Right atrium auricular region (tissue), 2 donors: ENCODE data around the gene LPCAT3. TPM values are rescaled to one million over a fixed set of nuclear protein-coding genes. Genes with fewer than 3 reads are reported as not detected.

Experiments
- DNase-seq: peaks from one replicate; pipeline ENCODE4 v3.0.0-alpha.2; 2019; ENCODE audit warnings: low spot score
- H3K27ac ChIP-seq, 2 donors: fragments of 200-600 bp; sonication (generic); 1 replicate in 1 of 2; 2 replicates in 1 of 2; pipeline ENCODE4 v1.5.1; 2016 to 2019
- H3K27me3 ChIP-seq, 2 donors: fragments of 200-600 bp; sonication (generic); one replicate each; pipeline versions ENCODE4 v1.5.1 to v1.6.0; 2017 to 2019
- H3K36me3 ChIP-seq: fragments of 200-600 bp; sonication (generic); one replicate; pipeline ENCODE4 v1.5.1; 2016
- H3K4me1 ChIP-seq, 2 donors: fragments of 200-600 bp; sonication (generic); one replicate each; pipeline versions ENCODE4 v1.5.1 to v1.6.0; 2017 to 2019
- H3K4me3 ChIP-seq, 2 donors: fragments of 200-600 bp; sonication (generic); 1 replicate in 1 of 2; 2 replicates in 1 of 2; pipeline ENCODE4 v1.5.1; 2017 to 2019; ENCODE audit warnings: mild to moderate bottlenecking in 1 of 2, moderate library complexity in 1 of 2
- H3K9me3 ChIP-seq, 2 donors: fragments of 200-600 bp; sonication (generic); one replicate each; pipeline ENCODE4 v1.5.1; 2019
- CTCF ChIP-seq, 2 donors: fragments of 200-600 bp; sonication (generic); IDR thresholded peaks; one replicate each; pipeline ENCODE4 v1.5.1; 2019; ENCODE audit warnings: antibody characterized with exemption in 2 of 2
- total RNA-seq, 2 donors: library from RNA; depleted of rRNA; stranded (reverse); fragments of >200 nt; gene quantifications; one replicate each; pipeline ENCODE4 v1.1.0, GENCODE V29; 2016

The LPCAT3 gene
- total RNA-seq, 2 donors from 2014 or later = 20.0 to 33.3 TPM

GRCh38 chr12:6987956-6988553 is 30.2 kb downstream of the LPCAT3 start:
- no peaks in the 10 kb centered on the region for H3K27me3 ChIP-seq
- no peak for TF ChIP-seq CTCF (IDR thresholded peaks at IDR 0.05)
- DNase-seq = no peak
- H3K4me3 ChIP-seq = no peak overlapping the region
- H3K36me3 ChIP-seq = peaks cover 22% of the 10 kb centered on the region
- no peaks in the 10 kb centered on the region for H3K4me1 ChIP-seq
- H3K9me3 ChIP-seq = no peaks in the 10 kb centered on the region
- H3K27ac ChIP-seq = no peak overlapping the region

- Histone ChIP-seq H3K36me3 (peaks cover 62% of the 10 kb centered on the region), H3K9me3 (no peaks in the 10 kb centered on the region), H3K27ac (no peak overlapping the region), H3K4me3 (no peak overlapping the region), H3K27me3 (no peaks in the 10 kb centered on the region), H3K4me1 (peaks cover 0 to 8% of the 10 kb centered on the region in 2 donors)
- no peak for DNase-seq
- TF ChIP-seq CTCF (IDR thresholded peaks at IDR 0.05) = no peak
These were observed 35.7 kb downstream of the LPCAT3 start for GRCh38 chr12:6982532-6982931.

GRCh38 chr12:6981152-6982052 is 36.9 kb downstream of the LPCAT3 start:
- TF ChIP-seq CTCF (IDR thresholded peaks at IDR 0.05) = no peak
- Histone ChIP-seq H3K27ac (no peak overlapping the region), H3K36me3 (peaks cover 69% of the 10 kb centered on the region), H3K4me3 (no peak overlapping the region), H3K9me3 (no peaks in the 10 kb centered on the region), H3K27me3 (no peaks in the 10 kb centered on the region), H3K4me1 (peaks cover 0 to 8% of the 10 kb centered on the region in 2 donors)
- no peak for DNase-seq

GRCh38 chr12:6980740-6981139 is 37.5 kb downstream of the LPCAT3 start:
- Histone ChIP-seq H3K27ac (no peak overlapping the region), H3K9me3 (no peaks in the 10 kb centered on the region), H3K36me3 (peaks cover 75% of the 10 kb centered on the region), H3K4me1 (peaks cover 0 to 8% of the 10 kb centered on the region in 2 donors), H3K4me3 (no peak overlapping the region), H3K27me3 (no peaks in the 10 kb centered on the region)
- DNase-seq = no peak
- no peak for TF ChIP-seq CTCF (IDR thresholded peaks at IDR 0.05)

- no peak for TF ChIP-seq CTCF (IDR thresholded peaks at IDR 0.05)
- H3K27ac ChIP-seq = no peak overlapping the region
- no peaks in the 10 kb centered on the region for H3K27me3 ChIP-seq
- H3K4me1 ChIP-seq = peaks cover 0 to 8% of the 10 kb centered on the region in 2 donors
- H3K4me3 ChIP-seq = no peak overlapping the region
- H3K9me3 ChIP-seq = no peaks in the 10 kb centered on the region
- DNase-seq = no peak
- peaks cover 81% of the 10 kb centered on the region for H3K36me3 ChIP-seq
These were observed 38.2 kb downstream of the LPCAT3 start for GRCh38 chr12:6980075-6980474.
